ENCODE data around the gene NKD2.

NKD2 gene

DNA sequence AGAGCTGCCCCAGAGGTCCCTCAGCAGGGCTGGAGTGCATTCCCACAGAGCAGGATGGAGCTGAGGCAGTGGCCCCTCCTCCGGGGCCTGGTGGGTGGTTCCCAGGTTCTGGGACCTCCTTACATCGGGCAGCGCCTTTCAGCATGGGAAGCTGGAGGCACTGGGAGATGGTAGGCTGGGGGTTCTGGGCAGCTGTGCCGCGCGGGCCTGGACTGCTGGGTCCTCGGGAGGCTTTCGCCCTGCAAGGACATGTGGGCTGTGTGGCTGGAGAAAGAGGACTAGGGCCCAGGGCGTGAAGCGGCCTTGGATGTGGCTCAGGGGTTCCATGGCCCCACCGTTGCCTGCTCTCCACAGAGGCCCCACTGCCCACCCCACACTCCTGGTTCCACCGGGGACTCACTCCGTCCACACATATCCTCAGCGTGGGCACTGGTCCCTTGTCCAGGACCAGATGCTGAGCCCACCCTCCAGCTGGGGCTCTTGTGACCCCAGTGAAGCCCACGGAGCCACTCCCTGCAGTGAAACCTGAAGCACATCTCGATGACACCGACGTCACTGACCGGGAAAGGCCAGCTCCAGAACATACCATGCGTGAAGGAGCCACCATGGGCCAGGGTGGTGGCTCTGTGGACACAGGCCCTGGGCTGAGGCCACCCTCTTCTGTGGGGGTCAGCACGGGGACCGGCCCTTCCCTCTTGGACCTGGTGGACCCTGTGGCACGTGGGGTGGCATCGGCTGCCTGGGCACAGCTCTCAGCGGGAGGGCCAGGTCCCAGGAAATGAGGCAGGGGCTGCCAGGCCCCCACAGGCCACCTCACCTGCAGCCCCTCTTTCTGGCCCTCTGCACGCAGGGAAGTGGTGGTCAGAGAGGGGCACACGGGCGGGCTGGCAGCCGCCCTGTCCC lies 31.5 kb upstream of the NKD2 start:
- in situ Hi-C loops (cut with HindIII; ENCODE audit: low pct_ligation_motif_present, low pct_unique_long_range_greater_than_20kb, low sequenced_read_pairs): no loop called here
- DNase-seq: no peak

DNA sequence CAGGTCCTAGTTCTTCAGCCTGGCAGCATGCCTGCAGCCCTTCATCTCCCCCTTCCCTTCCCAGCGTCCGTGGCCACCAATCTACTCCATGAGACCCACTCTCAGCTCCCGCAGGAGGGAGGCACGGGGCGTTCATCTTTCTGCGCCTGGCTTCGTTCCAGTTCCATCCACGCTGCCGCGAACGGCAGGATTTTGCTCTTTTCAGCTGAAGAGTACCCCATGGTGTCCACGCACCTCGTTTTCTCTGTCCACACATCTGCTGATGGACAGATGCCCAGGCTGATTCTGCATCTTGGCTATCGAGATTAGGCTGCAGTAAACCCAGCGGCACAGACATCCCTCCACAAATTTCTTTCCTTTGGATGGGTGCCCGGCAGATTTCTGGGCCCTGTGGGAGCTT lies 30.5 kb upstream of the NKD2 start:
- in situ Hi-C loops (cut with HindIII; ENCODE audit: low pct_ligation_motif_present, low pct_unique_long_range_greater_than_20kb, low sequenced_read_pairs): no loop called here
- no peak for DNase-seq

- in situ Hi-C loops (cut with HindIII; ENCODE audit: low pct_ligation_motif_present, low pct_unique_long_range_greater_than_20kb, low sequenced_read_pairs): no loop called here
These were observed 29.9 kb upstream of the NKD2 start for GRCh38 chr5:978693-979092.

GRCh38 chr5:979100-979817 lies 29.3 kb upstream of the NKD2 start:
- in situ Hi-C loops (cut with HindIII; ENCODE audit: low pct_ligation_motif_present, low pct_unique_long_range_greater_than_20kb, low sequenced_read_pairs): no loop called here
- no peak for DNase-seq

More at GRCh38 chr5:978693-979092, 29.9 kb upstream of the NKD2 start:
- no peak for DNase-seq

GRCh38 chr5:980001-980588 lies 28.5 kb upstream of the NKD2 start:
- no peak for DNase-seq
- in situ Hi-C loops (cut with HindIII; ENCODE audit: low pct_ligation_motif_present, low pct_unique_long_range_greater_than_20kb, low sequenced_read_pairs): no loop called here

- in situ Hi-C loops (cut with HindIII; ENCODE audit: low pct_ligation_motif_present, low pct_unique_long_range_greater_than_20kb, low sequenced_read_pairs): no loop called here
- no peak for DNase-seq
These were observed 27.6 kb upstream of the NKD2 start for GRCh38 chr5:980966-981365.

DNA sequence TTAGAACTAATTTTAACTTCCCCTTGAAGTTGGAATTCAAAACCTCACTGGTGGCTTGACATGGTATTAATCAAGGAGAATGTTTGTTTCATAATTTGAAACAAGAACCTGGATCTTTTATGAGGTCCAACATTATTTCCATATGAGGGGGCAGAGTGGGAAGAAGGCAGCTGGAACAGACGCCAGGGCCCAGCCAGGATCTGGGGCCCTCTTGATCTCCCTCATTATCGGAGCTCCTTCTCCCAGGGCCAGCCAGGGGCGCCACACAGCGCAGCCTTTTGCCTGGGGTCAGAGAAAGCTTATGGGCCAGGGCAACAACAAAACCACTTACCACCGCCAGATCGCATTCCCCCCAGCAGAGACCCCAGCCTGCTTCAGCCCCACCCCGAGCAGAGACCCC lies 27.1 kb upstream of the NKD2 start:
- in situ Hi-C loops (cut with HindIII; ENCODE audit: low pct_ligation_motif_present, low pct_unique_long_range_greater_than_20kb, low sequenced_read_pairs): no loop called here
- no peak for DNase-seq

- in situ Hi-C loops (cut with HindIII; ENCODE audit: low pct_ligation_motif_present, low pct_unique_long_range_greater_than_20kb, low sequenced_read_pairs): no loop called here
- DNase-seq: peak; percentile 28
These were observed 26.0 kb upstream of the NKD2 start for GRCh38 chr5:982377-983237.

GRCh38 chr5:983238-983524 lies 25.4 kb upstream of the NKD2 start:
- DNase-seq: no peak
- in situ Hi-C loops (cut with HindIII; ENCODE audit: low pct_ligation_motif_present, low pct_unique_long_range_greater_than_20kb, low sequenced_read_pairs): no loop called here

DNA sequence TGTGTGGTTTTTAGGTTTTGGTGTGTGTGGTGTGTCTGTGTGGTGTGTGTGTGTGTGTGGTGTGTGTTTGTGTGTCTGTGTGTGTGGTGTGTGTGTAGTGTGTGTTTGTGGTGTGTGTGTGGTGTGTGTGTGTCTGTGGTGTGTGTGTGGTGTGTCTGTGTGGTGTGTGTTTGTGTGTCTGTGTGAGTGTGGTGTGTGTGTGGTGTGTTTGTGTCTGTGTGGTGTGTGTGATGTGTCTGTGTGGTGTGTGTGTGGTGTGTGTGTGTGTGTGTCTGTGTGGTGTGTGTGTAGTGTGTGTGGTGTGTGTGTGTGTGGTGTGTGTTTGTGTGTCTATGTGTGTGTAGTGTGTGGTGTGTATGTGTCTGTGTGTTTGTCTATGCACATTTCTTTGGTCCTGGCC lies 25.0 kb upstream of the NKD2 start:
- in situ Hi-C loops (cut with HindIII; ENCODE audit: low pct_ligation_motif_present, low pct_unique_long_range_greater_than_20kb, low sequenced_read_pairs): no loop called here
- DNase-seq: no peak

DNA sequence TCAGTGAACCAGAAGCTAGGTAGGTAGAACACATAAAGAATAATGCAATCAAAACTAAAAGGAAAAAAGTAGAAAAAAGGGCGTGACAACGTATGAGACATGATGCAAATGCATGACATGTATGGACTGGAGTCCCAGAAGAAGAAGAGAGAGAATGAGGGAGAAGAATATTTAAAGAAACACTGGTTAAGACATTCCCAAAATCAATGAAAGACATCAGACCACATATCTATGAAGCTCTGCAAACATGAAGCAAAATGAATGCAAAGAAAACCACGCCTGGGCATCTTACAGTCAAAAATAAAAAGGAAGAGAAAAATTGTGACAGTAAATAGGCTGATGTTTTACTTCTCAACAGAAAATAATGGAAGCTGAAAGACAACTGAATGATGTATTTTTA lies 23.8 kb upstream of the NKD2 start:
- no peak for DNase-seq

DNA sequence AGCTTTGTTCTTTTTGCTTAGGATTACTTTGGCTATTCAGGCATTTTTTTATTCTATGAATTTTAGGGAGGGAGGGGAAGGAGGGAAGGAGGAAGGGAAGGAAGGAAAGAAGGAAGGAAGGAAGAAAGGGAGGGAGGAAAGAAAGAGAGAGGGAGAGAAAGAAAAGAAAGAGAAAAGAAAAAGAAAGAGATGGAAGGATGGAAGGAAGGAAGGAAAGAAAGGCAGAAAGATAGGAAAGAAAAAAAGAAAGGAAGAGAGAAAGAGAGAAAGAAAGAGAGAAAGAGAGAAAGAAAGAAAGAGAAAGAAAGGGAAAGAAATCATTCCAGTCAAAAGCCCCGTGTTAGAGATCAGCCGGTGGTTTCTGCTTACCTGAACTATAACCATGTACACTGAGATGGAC lies 20.8 kb upstream of the NKD2 start:
- in situ Hi-C loops (cut with HindIII; ENCODE audit: low pct_ligation_motif_present, low pct_unique_long_range_greater_than_20kb, low sequenced_read_pairs): no loop called here
- no peak for DNase-seq

More for the DNA sequence above, 23.8 kb upstream of the NKD2 start:
- in situ Hi-C loops (cut with HindIII; ENCODE audit: low pct_ligation_motif_present, low pct_unique_long_range_greater_than_20kb, low sequenced_read_pairs): no loop called here

- DNase-seq: no peak
- in situ Hi-C loops (cut with HindIII; ENCODE audit: low pct_ligation_motif_present, low pct_unique_long_range_greater_than_20kb, low sequenced_read_pairs): no loop called here
These were observed 20.3 kb upstream of the NKD2 start for GRCh38 chr5:988322-988721.

DNA sequence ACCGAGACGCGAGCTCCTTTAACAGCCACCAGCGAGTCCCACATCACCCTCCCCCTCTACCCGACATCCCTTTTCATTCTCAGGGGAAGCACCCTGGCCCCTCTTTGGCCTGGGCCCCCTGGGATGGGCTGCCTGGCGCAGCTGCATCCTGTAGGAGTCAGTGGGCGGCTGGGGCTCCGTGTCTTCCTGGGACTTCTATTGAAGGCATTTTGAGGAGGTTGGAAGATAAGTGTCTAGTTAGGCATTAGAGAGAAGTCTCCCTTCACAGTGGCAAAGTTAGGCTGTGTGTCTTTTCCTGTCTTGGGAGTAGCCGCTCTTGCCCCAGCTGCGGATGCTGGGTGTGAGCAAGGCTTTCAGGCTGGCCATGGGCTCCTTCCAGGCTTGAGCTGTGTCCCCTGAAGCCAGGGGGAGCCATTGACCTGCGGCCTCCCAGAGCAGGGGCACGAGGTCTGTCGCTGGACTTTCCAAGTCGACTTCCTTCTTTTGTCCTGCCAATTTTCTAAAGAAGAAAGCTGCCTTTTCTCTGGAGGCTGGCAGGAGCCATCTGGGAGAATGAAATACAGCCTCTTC lies 18.6 kb upstream of the NKD2 start:
- in situ Hi-C loops (cut with HindIII; ENCODE audit: low pct_ligation_motif_present, low pct_unique_long_range_greater_than_20kb, low sequenced_read_pairs): no loop called here
- no peak for DNase-seq

DNA sequence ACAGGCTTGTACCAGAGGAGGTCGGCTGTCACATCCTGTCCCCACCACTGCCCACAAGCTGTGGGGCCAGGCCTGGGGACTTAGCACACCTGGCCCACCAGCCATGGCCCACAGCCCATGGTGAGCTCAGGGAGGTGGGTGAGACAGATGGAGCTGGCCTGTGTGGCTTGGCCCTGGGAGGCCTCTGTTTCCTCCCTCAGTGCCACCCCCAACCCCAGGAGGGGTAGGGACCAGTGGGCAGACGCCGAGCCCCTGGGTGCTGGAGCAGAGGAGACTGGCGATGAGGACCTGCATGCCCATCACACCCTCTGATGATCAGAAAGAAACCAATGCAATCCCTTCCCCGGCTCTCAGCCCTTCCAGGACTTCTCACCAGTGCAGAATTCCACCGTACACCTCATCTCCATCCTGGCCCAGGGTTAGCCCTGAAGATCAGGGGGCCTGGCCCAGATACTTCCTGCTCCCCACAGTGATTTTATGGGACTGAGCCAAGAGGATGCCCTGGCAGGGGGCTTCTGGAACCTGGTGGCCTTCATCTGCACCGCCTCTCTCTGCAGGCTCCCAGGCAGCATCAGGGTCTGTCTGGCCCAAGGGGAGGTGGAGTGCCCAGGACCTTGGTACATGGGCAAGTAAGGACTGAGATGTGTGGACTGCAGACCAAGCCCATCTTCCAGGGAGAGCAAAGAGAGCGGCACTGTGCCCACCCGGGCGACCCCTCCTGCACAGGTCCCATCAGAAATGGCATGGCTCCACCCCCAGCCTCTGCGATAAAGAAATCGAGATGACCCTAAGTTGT lies 16.9 kb upstream of the NKD2 start:
- in situ Hi-C loops (cut with HindIII; ENCODE audit: low pct_ligation_motif_present, low pct_unique_long_range_greater_than_20kb, low sequenced_read_pairs): no loop called here
- no peak for DNase-seq

DNA sequence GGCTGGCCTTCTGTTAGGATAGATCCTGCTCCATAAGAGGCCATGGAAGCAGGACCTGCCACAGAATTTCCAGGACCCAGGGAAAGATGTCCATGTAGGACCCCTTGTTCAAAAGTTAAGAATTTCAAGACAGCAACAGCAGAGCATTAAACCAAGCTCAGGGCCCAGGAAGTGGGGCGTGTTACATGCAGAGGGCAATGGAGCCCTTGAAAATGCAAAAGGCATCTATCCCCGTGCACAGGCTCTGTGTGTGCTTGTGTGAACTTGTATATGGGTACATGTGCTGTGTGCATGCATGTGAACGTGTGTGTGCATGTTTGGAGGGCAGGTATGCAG lies 14.4 kb upstream of the NKD2 start:
- no peak for DNase-seq
- in situ Hi-C loops (cut with HindIII; ENCODE audit: low pct_ligation_motif_present, low pct_unique_long_range_greater_than_20kb, low sequenced_read_pairs): no loop called here

- in situ Hi-C loops (cut with HindIII; ENCODE audit: low pct_ligation_motif_present, low pct_unique_long_range_greater_than_20kb, low sequenced_read_pairs): no loop called here
- no peak for DNase-seq
These were observed 13.8 kb upstream of the NKD2 start for GRCh38 chr5:994821-995220.

GRCh38 chr5:995318-995717 lies 13.3 kb upstream of the NKD2 start:
- in situ Hi-C loops (cut with HindIII; ENCODE audit: low pct_ligation_motif_present, low pct_unique_long_range_greater_than_20kb, low sequenced_read_pairs): no loop called here
- DNase-seq: no peak
